Subcutaneous abdominal adipose tissue (tissue), 5 donors: ENCODE data around the gene TPRX1.
A peak's percentile ranks its signal among the peaks of the same experiment; 100 is the strongest.
"Not testable (repeated sequence)": the region's sequence is repeated elsewhere in the genome, so short reads cannot be mapped to it uniquely, and the experiment has no call there.

Experiments used
- H3K27ac ChIP-seq: one replicate; pipeline ENCODE4 v1.7.0; 2013; ENCODE audit warnings: low read depth, mild to moderate bottlenecking, inconsistent platforms, low read length, moderate library complexity
- H3K27me3 ChIP-seq, 5 donors: one replicate each; pipeline ENCODE4 v1.7.0; 2013; ENCODE audit warnings: low read length in 5 of 5, inconsistent platforms in 1 of 5; ENCODE audit not compliant: control insufficient read depth in 5 of 5, insufficient read depth in 4 of 5
- H3K36me3 ChIP-seq, 5 donors: one replicate each; pipeline ENCODE4 v1.7.0; 2013; ENCODE audit warnings: low read length in 5 of 5; ENCODE audit not compliant: control insufficient read depth in 5 of 5, insufficient read depth in 5 of 5
- H3K4me1 ChIP-seq, 5 donors: one replicate each; pipeline ENCODE4 v1.7.0; 2013; ENCODE audit warnings: low read length in 5 of 5, mild to moderate bottlenecking in 3 of 5, moderate library complexity in 1 of 5; ENCODE audit not compliant: control insufficient read depth in 5 of 5, insufficient read depth in 5 of 5
- H3K4me3 ChIP-seq, 5 donors: one replicate each; pipeline ENCODE4 v1.7.0; 2013; ENCODE audit warnings: low read length in 5 of 5, low read depth in 1 of 5
- H3K9ac ChIP-seq, 5 donors: one replicate each; pipeline ENCODE4 v1.7.0; 2013; ENCODE audit warnings: low read length in 5 of 5, mild to moderate bottlenecking in 4 of 5, moderate library complexity in 3 of 5
- H3K9me3 ChIP-seq, 5 donors: one replicate each; pipeline ENCODE4 v1.7.0; 2013; ENCODE audit warnings: low read length in 5 of 5; ENCODE audit not compliant: control insufficient read depth in 5 of 5
- donor health status: healthy.
- donor health status: healthy.
- donor health status: healthy.
- donor health status: healthy.
- donor health status: healthy.

TPRX1 gene

GRCh38 chr19:47789811-47790210 is 14.5 kb downstream of the TPRX1 start:
- not testable (repeated sequence) for H3K4me3 ChIP-seq, H3K27me3 ChIP-seq, H3K9ac ChIP-seq, H3K9me3 ChIP-seq, H3K27ac ChIP-seq, H3K4me1 ChIP-seq
- peaks cover 0 to 23% (median 9%) of the 10 kb centered on the region in 5 donors for H3K36me3 ChIP-seq

GRCh38 chr19:47787307-47787706 is 17.0 kb downstream of the TPRX1 start:
- not testable (repeated sequence) for H3K4me1 ChIP-seq, H3K27me3 ChIP-seq, H3K9ac ChIP-seq, H3K27ac ChIP-seq, H3K9me3 ChIP-seq, H3K4me3 ChIP-seq
- H3K36me3 ChIP-seq: peaks cover 0 to 44% (median 26%) of the 10 kb centered on the region in 5 donors

- no peaks in the 10 kb centered on the region for H3K9me3 ChIP-seq
- no peak overlapping the region for H3K9ac ChIP-seq
- H3K27me3 ChIP-seq: no peaks in the 10 kb centered on the region
- peaks cover 0 to 46% (median 30%) of the 10 kb centered on the region in 5 donors for H3K36me3 ChIP-seq
- H3K27ac ChIP-seq: no peak overlapping the region
- H3K4me1 ChIP-seq: peaks cover 7 to 11% (median 8%) of the 10 kb centered on the region in 5 donors
- H3K4me3 ChIP-seq: no peak overlapping the region
Observed at GRCh38 chr19:47786566-47786965, 17.8 kb downstream of the TPRX1 start.

GRCh38 chr19:47781590-47782262 is 22.6 kb downstream of the TPRX1 start:
- Histone ChIP-seq H3K4me1 (peaks cover 9 to 54% (median 36%) of the 10 kb centered on the region in 5 donors), H3K4me3 (peak overlapping the region in 3 of 5 donors; percentile 3 to 30 (median 3)), H3K36me3 (peaks cover 0 to 53% (median 36%) of the 10 kb centered on the region in 5 donors), H3K27me3 (no peaks in the 10 kb centered on the region), H3K9ac (no peak overlapping the region), H3K9me3 (no peaks in the 10 kb centered on the region), H3K27ac (peak overlapping the region; percentile 95)

- H3K4me3 ChIP-seq: peak overlapping the region in 4 of 5 donors; percentile 82 to 87 (median 84)
Observed at GRCh38 chr19:47780215-47780551, 24.2 kb downstream of the TPRX1 start.

GRCh38 chr19:47779524-47780214 is 24.7 kb downstream of the TPRX1 start:
- Histone ChIP-seq H3K9me3 (no peaks in the 10 kb centered on the region), H3K36me3 (peaks cover 0 to 34% (median 26%) of the 10 kb centered on the region in 5 donors), H3K27ac (peak overlapping the region; percentile 95), H3K9ac (peak overlapping the region; percentile 44 to 90 (median 87)), H3K27me3 (no peaks in the 10 kb centered on the region), H3K4me1 (peaks cover 9 to 55% (median 38%) of the 10 kb centered on the region in 5 donors), H3K4me3 (peak overlapping the region; percentile 82 to 87 (median 84))

More at GRCh38 chr19:47780215-47780551, 24.2 kb downstream of the TPRX1 start:
- Histone ChIP-seq H3K9ac (peak overlapping the region; percentile 30 to 68 (median 56)), H3K36me3 (peaks cover 0 to 38% (median 28%) of the 10 kb centered on the region in 5 donors), H3K27ac (peak overlapping the region; percentile 95), H3K4me1 (peaks cover 9 to 55% (median 38%) of the 10 kb centered on the region in 5 donors), H3K27me3 (no peaks in the 10 kb centered on the region), H3K9me3 (no peaks in the 10 kb centered on the region)

GRCh38 chr19:47778954-47779351 is 25.4 kb downstream of the TPRX1 start:
- no peaks in the 10 kb centered on the region for H3K9me3 ChIP-seq
- H3K27ac ChIP-seq: peak overlapping the region; percentile 95
- peak overlapping the region; percentile 83 to 90 (median 87) for H3K9ac ChIP-seq
- peaks cover 9 to 55% (median 38%) of the 10 kb centered on the region in 5 donors for H3K4me1 ChIP-seq
- H3K4me3 ChIP-seq: peak overlapping the region; percentile 82 to 87 (median 84)
- peaks cover 0 to 26% (median 18%) of the 10 kb centered on the region in 5 donors for H3K36me3 ChIP-seq
- H3K27me3 ChIP-seq: no peaks in the 10 kb centered on the region

- peak within 1 kb of the TSS; percentile 83 to 90 (median 87) for H3K9ac ChIP-seq
- no peaks in the 10 kb centered on the region for H3K9me3 ChIP-seq
- H3K36me3 ChIP-seq: peaks cover 0 to 20% (median 14%) of the 10 kb centered on the region in 5 donors
- H3K27me3 ChIP-seq: no peaks in the 10 kb centered on the region
- H3K4me3 ChIP-seq: peak within 1 kb of the TSS; percentile 82 to 87 (median 84)
- H3K27ac ChIP-seq: peak within 1 kb of the TSS; percentile 95
- H3K4me1 ChIP-seq: peaks cover 9 to 55% (median 38%) of the 10 kb centered on the region in 5 donors
Observed at GRCh38 chr19:47778049-47778953, 26.1 kb downstream of the TPRX1 start, which contains the start of gene SELENOW. TSS of gene SELENOW (plus strand) at chr19:47778703. CDS start at chr19:47778786, 83 bp downstream.

- H3K27ac ChIP-seq: peak overlapping the region; percentile 95
- H3K27me3 ChIP-seq, H3K9me3 ChIP-seq: not testable (repeated sequence)
- H3K4me1 ChIP-seq: peaks cover 9 to 55% (median 38%) of the 10 kb centered on the region in 5 donors
- H3K9ac ChIP-seq: peak overlapping the region in 3 of 5 donors; percentile 86 to 90 (median 88)
- peak overlapping the region in 4 of 5 donors; percentile 70 to 85 (median 83) for H3K4me3 ChIP-seq
- peaks cover 0 to 14% (median 9%) of the 10 kb centered on the region in 5 donors for H3K36me3 ChIP-seq
Observed at GRCh38 chr19:47777245-47778048, 26.9 kb downstream of the TPRX1 start.
